Measurements from ENCODE around the gene MOGAT2.

- no peak for TF ChIP-seq CTCF (IDR thresholded peaks at IDR 0.05)
- TF ChIP-seq EP300 (IDR thresholded peaks at IDR 0.05; ENCODE audit: low read depth) = no peak
- TF ChIP-seq POLR2A (IDR thresholded peaks at IDR 0.05) = no peak
- TF ChIP-seq POLR2AphosphoS5 (IDR thresholded peaks at IDR 0.05) = no peak
Measured at GRCh38 chr11:75673977-75674582, 43.6 kb upstream of the MOGAT2 start.
